GM12891 (cell line): ENCODE results near the gene SLCO4A1.

Source experiments
- POLR2A ChIP-seq: IDR thresholded peaks from 2 replicates; pipeline ENCODE4 v1.6.1; 2011; ENCODE audit warnings: low read depth, low read length, control low read depth
- POLR2AphosphoS5 ChIP-seq: IDR thresholded peaks from 2 replicates; pipeline ENCODE4 v1.6.1; 2011; ENCODE audit warnings: low read depth, low read length, control low read depth
- TAF1 ChIP-seq: IDR thresholded peaks from 2 replicates; pipeline ENCODE4 v1.6.1; 2011; ENCODE audit warnings: low read depth, low read length, control low read depth

GRCh38 chr20:62644802-62645496, 2.6 kb downstream of the SLCO4A1 start:
- no peak for TF ChIP-seq POLR2A
- no peak for TF ChIP-seq POLR2AphosphoS5
- no peak for TF ChIP-seq TAF1
